EL (cell line): ENCODE results near the gene SLC30A3.
A peak's percentile ranks its signal among the peaks of the same experiment; 100 is the strongest.
"Not testable (repeated sequence)": the region's sequence is repeated elsewhere in the genome, so short reads cannot be mapped to it uniquely, and the experiment has no call there.

Experiments used
- DNase-seq: peaks from one replicate; pipeline ENCODE4 v3.0.0-alpha.2; 2016

The SLC30A3 gene

GRCh38 chr2:27262379-27263286, at the start of gene SLC30A3:
SLC30A3 (minus strand) TSS chr2:27263047; CDS start chr2:27262906, 141 bp downstream.
- peak; percentile 68 for DNase-seq

- no peak for DNase-seq
Measured at GRCh38 chr2:27312152-27312551, 49.3 kb upstream of the SLC30A3 start.

- DNase-seq: no peak
Measured at GRCh38 chr2:27309651-27310050, 46.8 kb upstream of the SLC30A3 start.

GRCh38 chr2:27308359-27308881, 45.6 kb upstream of the SLC30A3 start, which contains the start of gene UCN:
UCN (minus strand) TSS chr2:27308445; CDS start chr2:27307895, 550 bp downstream.
- no peak for DNase-seq

- DNase-seq: no peak
Measured at GRCh38 chr2:27307545-27308358, 44.9 kb upstream of the SLC30A3 start.

GRCh38 chr2:27307287-27307544, 44.4 kb upstream of the SLC30A3 start:
- no peak for DNase-seq

- DNase-seq: no peak
Measured at GRCh38 chr2:27306573-27307286, 43.9 kb upstream of the SLC30A3 start.

GRCh38 chr2:27306136-27306535, 43.3 kb upstream of the SLC30A3 start:
- DNase-seq: no peak

- no peak for DNase-seq
Measured at GRCh38 chr2:27305516-27305915, 42.7 kb upstream of the SLC30A3 start.

GRCh38 chr2:27304488-27305240, 41.8 kb upstream of the SLC30A3 start:
- no peak for DNase-seq

- peak; percentile 76 for DNase-seq
Measured at GRCh38 chr2:27303093-27304025, 40.5 kb upstream of the SLC30A3 start.

- DNase-seq: not testable (repeated sequence)
Measured at GRCh38 chr2:27300606-27301005, 37.8 kb upstream of the SLC30A3 start.

GRCh38 chr2:27298391-27299080, 35.7 kb upstream of the SLC30A3 start:
- no peak for DNase-seq

GRCh38 chr2:27297195-27297594, 34.3 kb upstream of the SLC30A3 start:
- DNase-seq: no peak

GRCh38 chr2:27296481-27296880, 33.6 kb upstream of the SLC30A3 start:
- DNase-seq: no peak

GRCh38 chr2:27294928-27295327, 32.1 kb upstream of the SLC30A3 start:
- DNase-seq: no peak

- DNase-seq: no peak
Measured at GRCh38 chr2:27291865-27292264, 29.0 kb upstream of the SLC30A3 start.

GRCh38 chr2:27290549-27290948, 27.7 kb upstream of the SLC30A3 start:
- DNase-seq: no peak

GRCh38 chr2:27288610-27289009, 25.8 kb upstream of the SLC30A3 start:
- no peak for DNase-seq

- no peak for DNase-seq
Measured at GRCh38 chr2:27285481-27285880, 22.6 kb upstream of the SLC30A3 start.
